NCI-H2081 treated with DMSO at 0.1 percent for 48 hours (cell line): ENCODE measurements around the gene CRAT.
A peak's percentile ranks its signal among the peaks of the same experiment; 100 is the strongest.

Source experiments
- DNase-seq: peaks from one replicate; lab custom pipeline; 2025; lab: John Stamatoyannopoulos, UW

Gene CRAT

GRCh38 chr9:129110740-129111527 lies at the start of gene CRAT, which contains the start of gene PTPA:
TSS of gene CRAT (minus strand) at chr9:129110793. CDS start at chr9:129110509, 284 bp downstream.
TSS of gene PTPA (plus strand) at chr9:129111415. CDS start at chr9:129111601, 186 bp downstream.
- peak; percentile 63 for DNase-seq

DNA sequence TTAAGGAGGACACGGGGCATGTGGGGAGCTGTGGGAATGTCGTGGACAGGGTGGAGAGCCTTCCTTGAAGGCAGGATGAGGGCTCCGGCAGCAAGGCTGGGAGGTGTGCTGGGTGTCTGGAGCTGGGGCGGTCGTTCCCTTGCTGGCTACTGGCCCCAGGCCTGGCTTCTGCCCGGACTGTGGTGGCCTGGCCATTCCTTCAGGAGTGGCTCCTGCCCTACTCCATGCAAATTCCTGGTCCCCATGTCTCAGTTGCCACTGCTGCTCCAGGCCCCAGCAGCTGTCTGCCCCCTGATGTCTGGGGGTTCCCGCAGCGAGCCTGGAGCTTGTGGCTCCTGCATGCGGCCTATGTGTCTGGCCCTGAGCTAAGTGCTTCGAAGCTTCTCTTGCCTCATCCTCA lies 45.6 kb upstream of the CRAT start:
- no peak for DNase-seq

- no peak for DNase-seq
These were observed 44.4 kb upstream of the CRAT start for GRCh38 chr9:129154866-129155477.

DNA sequence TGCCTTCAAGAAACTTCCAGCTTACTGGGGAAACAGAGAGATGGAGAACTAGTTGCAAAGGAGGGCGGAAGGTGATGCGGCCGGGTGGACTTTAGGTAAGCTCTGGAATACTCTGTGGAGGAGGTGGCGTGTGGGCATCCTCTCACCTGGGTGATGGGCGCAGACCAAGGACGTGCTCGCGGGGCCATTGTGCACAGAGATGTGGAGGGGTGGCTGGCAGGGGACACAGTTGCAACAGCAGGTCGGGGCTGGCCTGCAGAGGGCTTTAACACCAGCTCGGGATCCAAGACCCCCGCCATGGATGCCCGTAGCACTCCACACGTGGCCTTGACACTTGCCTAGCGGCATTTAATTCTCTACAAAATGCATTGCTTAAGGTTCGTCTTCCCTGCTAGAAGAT lies 40.9 kb upstream of the CRAT start:
- no peak for DNase-seq

- DNase-seq, result no peak
These were observed 40.1 kb upstream of the CRAT start for GRCh38 chr9:129150672-129151211.

- DNase-seq, result no peak
These were observed 39.5 kb upstream of the CRAT start for GRCh38 chr9:129150122-129150521.

GRCh38 chr9:129149442-129149841 lies 38.8 kb upstream of the CRAT start:
- DNase-seq, result no peak

DNA sequence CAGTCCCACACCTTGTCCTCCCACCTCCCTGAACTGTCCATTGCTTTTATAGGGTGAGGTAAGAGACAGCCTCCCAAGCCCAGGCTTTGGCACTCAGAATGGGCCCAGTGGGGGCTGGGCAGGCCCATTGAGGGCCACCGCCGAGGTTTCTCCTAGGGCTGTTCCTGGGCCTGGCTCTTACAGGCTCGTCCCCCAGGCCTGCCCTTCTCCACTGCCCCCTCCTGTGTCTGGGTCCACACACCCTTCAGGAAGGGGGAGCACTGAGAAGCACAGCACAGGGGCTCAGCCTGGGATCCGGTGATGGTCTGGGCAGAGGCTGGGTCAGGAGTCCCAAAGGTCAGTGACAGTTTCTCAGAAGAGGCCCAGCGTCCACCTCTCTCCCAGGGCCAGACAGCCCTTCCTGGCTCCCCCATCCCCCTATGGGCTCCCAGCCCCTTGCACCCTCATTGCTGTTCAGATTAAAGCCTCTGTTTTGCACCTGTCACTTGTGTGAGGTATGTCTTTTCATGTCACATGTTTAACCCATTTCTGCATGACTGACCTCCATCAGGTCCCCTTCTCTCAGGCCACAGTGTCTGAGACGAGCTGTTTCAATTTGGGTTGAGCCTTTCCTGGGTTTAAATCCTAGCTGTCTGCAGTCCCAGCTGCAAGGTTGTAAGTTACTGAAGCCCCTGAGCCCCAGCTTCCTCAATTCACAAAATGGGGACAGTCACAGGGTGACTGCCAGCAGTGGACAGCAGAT lies 38.0 kb upstream of the CRAT start:
- no peak for DNase-seq

- no peak for DNase-seq
These were observed 35.9 kb upstream of the CRAT start for GRCh38 chr9:129146441-129146941.

DNA sequence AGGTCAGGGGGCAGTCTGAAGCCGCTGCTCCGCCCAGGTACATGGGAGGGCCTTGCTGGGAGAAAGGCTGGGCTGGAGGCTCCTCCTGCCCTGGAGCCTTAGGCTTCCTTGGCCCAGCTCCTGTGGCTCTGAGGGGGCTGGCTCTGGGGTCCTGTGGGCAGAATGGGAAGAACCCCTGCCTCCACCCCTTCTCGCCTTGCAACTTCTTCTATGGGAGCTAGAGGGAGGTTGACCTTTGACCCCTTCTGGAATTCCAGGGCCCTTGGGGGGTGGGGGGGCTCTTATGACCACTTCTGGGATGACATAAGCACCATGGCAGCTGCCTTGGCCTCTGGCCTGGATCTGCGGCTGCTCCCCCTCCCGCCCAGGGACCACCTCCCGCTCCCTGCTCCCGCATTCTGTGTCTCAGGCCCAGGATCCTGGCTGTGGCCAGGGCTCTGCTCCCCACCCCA lies 35.3 kb upstream of the CRAT start:
- DNase-seq, result no peak

GRCh38 chr9:129145316-129145715 lies 34.7 kb upstream of the CRAT start:
- no peak for DNase-seq

- peak; percentile 2 for DNase-seq
These were observed 32.7 kb upstream of the CRAT start for GRCh38 chr9:129143031-129143927.

- DNase-seq, result no peak
These were observed 31.7 kb upstream of the CRAT start for GRCh38 chr9:129142138-129142935.

DNA sequence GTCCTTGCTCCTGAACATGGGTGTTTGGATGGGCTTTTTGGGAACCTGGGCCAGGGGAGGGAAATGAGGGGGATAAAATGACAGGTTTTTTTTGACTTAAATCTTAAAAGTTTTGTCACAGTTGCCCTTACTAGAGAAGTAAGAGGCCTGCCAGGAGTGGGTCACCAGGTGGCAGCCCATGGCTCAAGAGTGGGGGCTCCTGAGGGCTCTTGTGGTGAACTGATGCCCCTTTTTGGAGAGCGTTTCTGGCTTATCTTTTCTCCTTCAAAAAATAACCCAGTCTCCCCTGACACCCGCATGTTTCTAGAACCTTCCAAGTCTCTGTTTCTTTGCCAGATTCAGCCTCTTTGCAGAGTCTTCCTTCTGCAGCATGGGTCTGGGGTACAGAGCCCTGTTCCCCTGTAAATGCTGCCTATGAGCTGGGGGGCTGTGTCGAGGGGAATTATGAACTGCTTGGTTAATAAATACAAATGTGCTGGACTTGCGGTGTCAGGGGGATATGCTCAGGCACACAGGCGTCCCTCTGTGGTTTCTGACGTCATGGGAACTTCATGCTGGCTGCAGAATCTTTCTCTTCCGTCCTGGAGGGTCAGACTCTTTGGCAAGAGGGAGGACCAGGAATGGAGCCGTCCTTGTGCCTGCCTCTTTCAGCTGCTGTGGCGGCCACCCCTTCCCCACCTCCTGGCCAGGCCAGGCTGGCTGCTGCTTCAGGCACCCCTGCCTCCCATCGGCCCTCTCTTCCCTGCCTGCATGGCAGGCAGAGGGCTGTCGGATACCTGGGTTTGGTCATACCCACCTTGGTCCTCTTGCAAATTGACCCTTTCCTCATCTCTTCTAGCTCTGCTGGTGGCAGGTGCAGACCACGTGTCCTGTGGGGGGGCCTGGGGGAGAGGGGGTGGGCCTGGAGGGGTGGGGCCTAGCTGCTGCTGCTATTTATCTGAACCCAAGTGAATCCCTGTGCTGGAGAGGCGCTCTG lies 30.8 kb upstream of the CRAT start:
- no peak for DNase-seq

GRCh38 chr9:129140397-129141065 lies 29.9 kb upstream of the CRAT start:
- DNase-seq, result no peak

- DNase-seq, result peak; percentile 71
These were observed 29.4 kb upstream of the CRAT start for GRCh38 chr9:129139993-129140396.

DNA sequence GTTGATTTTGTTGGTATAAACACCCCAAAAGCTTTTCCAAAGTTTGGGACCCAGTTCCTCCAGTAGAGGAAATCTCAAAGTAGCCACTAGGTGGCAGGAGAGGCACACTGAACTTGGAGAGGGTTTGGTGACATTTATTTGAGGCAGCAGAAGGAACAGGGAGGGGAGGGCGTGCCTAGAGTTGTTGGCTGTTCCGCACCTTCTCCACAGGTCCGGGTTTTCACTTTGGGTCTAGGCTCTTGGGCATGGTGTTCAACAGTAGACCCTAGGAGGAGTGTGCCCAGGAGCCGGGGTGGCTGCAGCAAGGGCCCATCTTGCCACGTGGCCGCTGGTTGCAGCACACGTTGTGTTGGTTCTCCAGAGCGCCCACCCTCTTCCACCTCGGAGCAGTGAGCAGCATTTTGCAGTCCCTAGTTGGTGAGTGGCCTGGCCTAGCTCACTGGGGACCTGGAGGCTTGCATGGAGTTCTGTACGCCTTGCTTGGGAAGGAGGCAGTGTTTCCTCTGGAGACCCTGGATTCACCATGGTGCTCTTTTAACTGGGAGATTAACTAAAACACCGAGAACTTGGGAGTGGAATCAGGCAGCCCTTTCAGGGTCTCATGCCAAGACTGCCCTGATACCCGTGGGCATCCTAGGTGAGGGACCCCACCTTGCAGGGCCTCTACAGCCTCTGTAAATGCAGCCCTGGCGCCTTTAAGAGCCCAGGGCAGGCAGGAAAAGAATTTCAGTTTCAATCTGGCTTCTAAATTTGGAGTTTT lies 28.8 kb upstream of the CRAT start:
- peak; percentile 19 for DNase-seq
